Type B pancreatic cell (in vitro differentiated cells): ENCODE data around the gene STAG3. TPM values are rescaled to one million over a fixed set of nuclear protein-coding genes. Genes with fewer than 3 reads are reported as not detected.
"Not testable (repeated sequence)": the region's sequence is repeated elsewhere in the genome, so short reads cannot be mapped to it uniquely, and the experiment has no call there.

Experiments
- DNase-seq: peaks from one replicate; pipeline ENCODE4 v3.0.0; 2021; ENCODE audit warnings: mixed read lengths; ENCODE audit not compliant: unreplicated experiment; ENCODE audit errors: extremely low spot score
- H3K27ac Mint-ChIP-seq: 2 replicates; pipeline ENCODE4 v1.8.0; 2021; ENCODE audit warnings: mild to moderate bottlenecking, mixed read lengths
- H3K27me3 Mint-ChIP-seq: 2 replicates; pipeline ENCODE4 v1.8.0; 2021; ENCODE audit warnings: mixed read lengths
- H3K36me3 Mint-ChIP-seq: 2 replicates; pipeline ENCODE4 v1.8.0; 2021; ENCODE audit warnings: mixed read lengths
- H3K4me1 Mint-ChIP-seq: one replicate; pipeline ENCODE4 v1.8.0; 2021; ENCODE audit warnings: mixed read lengths; ENCODE audit not compliant: unreplicated experiment
- H3K4me3 Mint-ChIP-seq: 2 replicates; pipeline ENCODE4 v1.8.0; 2021; ENCODE audit warnings: mild to moderate bottlenecking, mixed read lengths
- H3K9me3 Mint-ChIP-seq: 2 replicates; pipeline ENCODE4 v1.8.0; 2021; ENCODE audit warnings: mixed read lengths
- total RNA-seq: library from RNA; stranded (reverse); gene quantifications from 2 replicates; pipeline ENCODE4 v1.2.1, GENCODE V29; 2021; ENCODE audit warnings: low replicate concordance
- TF ChIP-seq, protein P1 (sequence below): fragments of 200-600 bp; sonication (generic); conservative IDR thresholded peaks from 2 replicates; pipeline ENCODE4 v1.5.0; 2021; ENCODE audit warnings: antibody characterized with exemption, mild to moderate bottlenecking

STAG3 gene
- total RNA-seq, 1 donor from 2014 or later: 1.7 TPM

DNA sequence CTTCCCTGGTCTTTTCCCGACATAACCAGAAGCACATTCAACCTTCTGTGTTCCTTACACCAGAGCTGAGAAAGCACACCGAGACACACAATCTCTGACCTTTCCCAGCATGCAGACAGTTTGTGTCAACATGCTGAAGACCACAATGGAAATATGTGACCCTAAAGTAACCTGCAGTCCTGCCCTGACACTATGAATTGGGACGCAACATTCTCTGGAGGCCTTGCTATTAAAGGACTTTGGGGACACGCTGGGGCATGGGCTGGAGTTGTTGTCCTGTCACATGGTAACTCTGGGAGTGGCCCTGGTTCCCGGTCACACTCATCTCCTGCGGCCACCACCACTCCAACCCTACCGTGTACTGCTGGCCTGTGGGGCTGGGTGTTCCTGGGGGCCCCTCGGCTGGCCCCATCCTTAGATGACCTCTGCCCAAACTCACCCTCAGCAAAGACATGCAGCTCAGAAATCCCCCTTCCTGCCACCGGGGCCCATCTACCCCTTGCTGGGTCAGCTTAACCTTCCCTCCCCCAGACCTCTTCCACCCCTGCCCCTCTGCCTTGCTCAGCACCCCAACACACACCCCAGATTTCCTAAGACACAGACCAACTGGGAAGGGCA lies 67.4 kb downstream of the STAG3 start:
- not testable (repeated sequence) for H3K9me3 Mint-ChIP-seq, DNase-seq, H3K36me3 Mint-ChIP-seq, H3K27me3 Mint-ChIP-seq
- Mint-ChIP-seq H3K4me3 (peak overlapping the region; percentile 25), H3K27ac (peak overlapping the region; percentile 97), H3K4me1 (peaks cover 48% of the 10 kb centered on the region)

DNA sequence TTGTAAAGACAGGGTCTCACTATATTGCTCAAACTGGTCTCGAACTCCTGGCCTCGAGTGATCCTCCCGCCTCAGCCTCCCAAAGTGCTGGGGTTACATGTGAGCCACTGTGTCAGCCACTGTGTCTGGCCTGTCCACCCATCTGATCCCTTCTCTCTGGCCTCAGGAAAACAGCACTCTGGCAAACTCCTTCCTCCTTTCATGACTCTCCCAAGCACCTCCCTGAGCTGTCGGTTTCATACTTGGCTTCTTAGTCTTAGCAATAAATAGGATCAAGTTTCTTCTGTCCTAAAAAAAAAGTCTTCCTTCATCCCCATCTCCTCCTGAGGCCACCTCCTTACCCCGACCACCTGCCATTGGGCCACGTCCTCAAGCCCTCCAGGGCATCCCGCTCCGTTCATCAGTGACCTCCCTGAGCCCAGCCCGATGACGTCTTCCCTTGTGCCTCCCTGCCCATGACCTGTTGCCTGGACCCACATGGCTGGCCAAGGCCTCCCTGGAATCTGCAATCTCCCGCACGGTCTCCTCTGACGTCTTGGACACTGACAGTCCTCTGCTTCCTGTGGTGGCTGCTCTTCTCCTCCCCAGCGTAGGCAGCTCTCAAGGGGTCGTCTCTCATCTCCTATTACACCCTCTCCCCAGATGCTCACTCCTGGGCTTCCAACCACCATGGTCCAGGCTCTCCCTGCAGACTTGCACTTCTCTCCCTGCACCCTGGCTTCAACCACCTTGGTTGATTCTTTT lies 68.6 kb downstream of the STAG3 start:
- H3K27ac Mint-ChIP-seq: peak overlapping the region; percentile 97
- peak overlapping the region; percentile 70 for H3K4me3 Mint-ChIP-seq
- not testable (repeated sequence) for H3K27me3 Mint-ChIP-seq, DNase-seq, H3K36me3 Mint-ChIP-seq, H3K9me3 Mint-ChIP-seq
- H3K4me1 Mint-ChIP-seq: peaks cover 48% of the 10 kb centered on the region

DNA sequence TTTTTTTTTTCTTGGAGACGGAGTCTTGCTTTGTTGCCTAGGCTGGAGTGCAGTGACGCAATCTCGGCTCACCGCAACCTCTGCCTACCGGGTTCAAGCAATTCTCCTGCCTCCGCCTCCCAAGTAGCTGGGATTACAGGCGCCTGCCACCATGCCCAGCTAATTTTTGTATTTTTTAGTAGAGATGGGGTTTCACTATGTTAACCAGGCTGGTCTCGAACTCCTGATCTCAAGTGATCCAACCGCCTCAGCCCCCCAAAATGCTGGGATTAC lies 69.1 kb downstream of the STAG3 start:
- H3K9me3 Mint-ChIP-seq, H3K27me3 Mint-ChIP-seq, DNase-seq, H3K36me3 Mint-ChIP-seq: not testable (repeated sequence)
- H3K4me1 Mint-ChIP-seq: peaks cover 52% of the 10 kb centered on the region
- peak overlapping the region; percentile 97 for H3K27ac Mint-ChIP-seq
- peak overlapping the region; percentile 70 for H3K4me3 Mint-ChIP-seq

DNA sequence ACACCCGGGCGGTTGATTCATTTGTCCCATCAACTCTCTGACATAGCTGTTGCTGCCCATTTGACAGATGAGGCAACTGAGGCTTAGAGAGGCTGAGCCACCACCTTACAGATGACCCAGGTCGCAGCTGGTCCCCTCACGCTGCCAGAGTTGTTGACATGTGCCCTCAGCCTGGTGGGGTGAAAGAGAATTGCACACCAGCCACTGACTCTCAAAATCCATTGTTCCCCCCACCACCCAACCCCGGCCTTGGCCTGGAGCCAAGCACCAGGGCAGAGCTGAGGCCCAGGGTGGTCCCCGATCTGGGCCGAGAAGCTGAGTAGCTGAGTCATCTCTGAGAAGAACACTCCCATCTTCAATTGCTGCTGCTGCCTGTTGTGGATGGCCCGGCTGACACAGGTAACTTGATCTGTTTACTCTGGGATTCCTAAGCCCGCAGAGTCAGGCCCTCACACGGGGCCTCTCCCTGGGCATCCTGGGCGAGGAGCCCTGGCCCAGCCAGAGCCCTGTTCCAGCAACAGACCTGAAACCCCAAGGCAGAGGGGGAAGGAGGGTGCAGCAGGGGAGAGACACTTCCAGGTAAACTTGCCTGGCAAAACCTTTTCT lies 69.5 kb downstream of the STAG3 start:
- Mint-ChIP-seq H3K4me1 (peaks cover 47% of the 10 kb centered on the region), H3K9me3 (no peaks in the 10 kb centered on the region), H3K36me3 (peaks cover 9% of the 10 kb centered on the region), H3K27me3 (no peaks in the 10 kb centered on the region), H3K27ac (peak overlapping the region; percentile 97), H3K4me3 (peak overlapping the region; percentile 59)
- peak; percentile 83 for DNase-seq
- TF ChIP-seq, protein P1, sequence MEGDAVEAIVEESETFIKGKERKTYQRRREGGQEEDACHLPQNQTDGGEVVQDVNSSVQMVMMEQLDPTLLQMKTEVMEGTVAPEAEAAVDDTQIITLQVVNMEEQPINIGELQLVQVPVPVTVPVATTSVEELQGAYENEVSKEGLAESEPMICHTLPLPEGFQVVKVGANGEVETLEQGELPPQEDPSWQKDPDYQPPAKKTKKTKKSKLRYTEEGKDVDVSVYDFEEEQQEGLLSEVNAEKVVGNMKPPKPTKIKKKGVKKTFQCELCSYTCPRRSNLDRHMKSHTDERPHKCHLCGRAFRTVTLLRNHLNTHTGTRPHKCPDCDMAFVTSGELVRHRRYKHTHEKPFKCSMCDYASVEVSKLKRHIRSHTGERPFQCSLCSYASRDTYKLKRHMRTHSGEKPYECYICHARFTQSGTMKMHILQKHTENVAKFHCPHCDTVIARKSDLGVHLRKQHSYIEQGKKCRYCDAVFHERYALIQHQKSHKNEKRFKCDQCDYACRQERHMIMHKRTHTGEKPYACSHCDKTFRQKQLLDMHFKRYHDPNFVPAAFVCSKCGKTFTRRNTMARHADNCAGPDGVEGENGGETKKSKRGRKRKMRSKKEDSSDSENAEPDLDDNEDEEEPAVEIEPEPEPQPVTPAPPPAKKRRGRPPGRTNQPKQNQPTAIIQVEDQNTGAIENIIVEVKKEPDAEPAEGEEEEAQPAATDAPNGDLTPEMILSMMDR: peak; percentile 51

DNA sequence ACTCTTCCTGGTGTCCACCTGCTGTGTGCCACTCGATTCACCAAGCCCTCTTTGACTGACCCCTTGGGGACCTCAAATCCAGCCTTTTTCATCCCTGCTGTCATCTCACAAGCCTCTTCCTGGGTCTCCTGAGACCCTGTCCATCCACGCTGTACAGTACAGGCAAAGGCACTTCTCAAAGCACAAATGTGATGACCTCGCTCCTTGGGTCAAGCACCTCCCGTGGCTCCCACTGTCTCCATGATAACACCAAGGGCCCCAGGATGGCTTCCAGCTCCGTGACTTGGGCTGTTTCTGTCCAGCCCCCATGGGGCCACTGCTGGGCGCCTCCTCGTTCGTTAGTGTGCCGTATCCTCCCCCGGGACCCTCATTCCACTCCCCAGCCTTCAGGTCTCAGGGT lies 70.8 kb downstream of the STAG3 start:
- Mint-ChIP-seq H3K4me3 (peak overlapping the region; percentile 47), H3K27me3 (no peaks in the 10 kb centered on the region), H3K27ac (peak overlapping the region; percentile 97), H3K36me3 (peaks cover 9% of the 10 kb centered on the region), H3K9me3 (no peaks in the 10 kb centered on the region), H3K4me1 (peaks cover 38% of the 10 kb centered on the region)
- DNase-seq: no peak
- TF ChIP-seq, protein P1: no peak

DNA sequence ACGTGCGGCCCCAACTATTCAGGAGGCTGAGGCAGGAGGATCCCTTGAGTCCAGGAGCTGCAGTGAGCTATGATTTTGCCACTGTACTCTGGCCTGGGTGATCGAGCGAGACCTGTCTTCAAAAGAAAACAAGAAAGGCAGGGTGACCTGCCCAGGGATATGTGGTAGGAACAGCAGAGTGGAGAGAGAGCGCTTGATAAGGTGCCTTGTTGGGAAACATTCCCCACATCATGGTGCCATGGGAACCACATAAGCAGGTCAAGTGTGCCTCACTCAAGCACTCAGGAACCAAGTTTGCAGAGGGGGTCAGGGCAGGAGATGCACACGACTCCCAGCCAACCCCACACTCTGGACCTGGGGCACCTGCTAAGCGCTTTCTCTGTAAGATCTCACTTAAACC lies 79.3 kb downstream of the STAG3 start:
- no peak for DNase-seq
- Mint-ChIP-seq H3K4me3 (no peak overlapping the region), H3K27me3 (no peaks in the 10 kb centered on the region), H3K36me3 (peaks cover 2% of the 10 kb centered on the region), H3K4me1 (no peaks in the 10 kb centered on the region), H3K9me3 (no peaks in the 10 kb centered on the region), H3K27ac (no peak overlapping the region)
- TF ChIP-seq, protein P1: no peak

DNA sequence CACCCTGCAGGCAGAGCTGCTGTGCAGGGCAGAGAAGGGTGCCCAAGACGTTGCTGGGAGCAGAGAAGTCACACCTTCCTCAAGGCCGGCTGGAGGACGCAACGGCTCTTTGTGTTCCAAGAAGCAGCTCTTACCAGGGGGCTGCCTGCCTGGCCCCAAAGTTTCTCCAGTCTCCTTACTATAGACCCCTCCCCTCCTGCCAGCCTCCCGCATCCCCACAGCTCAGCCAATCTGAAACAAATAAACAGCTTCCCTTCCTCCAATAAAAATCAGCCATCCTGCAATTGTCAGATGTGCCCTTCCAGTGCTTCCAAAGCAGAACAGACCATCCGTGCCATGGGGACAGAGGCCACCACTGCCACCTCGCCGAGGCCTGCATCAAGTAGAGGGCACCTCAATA lies 82.3 kb downstream of the STAG3 start:
- DNase-seq, H3K4me3 Mint-ChIP-seq, H3K27ac Mint-ChIP-seq, H3K4me1 Mint-ChIP-seq, H3K27me3 Mint-ChIP-seq, H3K9me3 Mint-ChIP-seq: not testable (repeated sequence)
- peaks cover 14% of the 10 kb centered on the region for H3K36me3 Mint-ChIP-seq

DNA sequence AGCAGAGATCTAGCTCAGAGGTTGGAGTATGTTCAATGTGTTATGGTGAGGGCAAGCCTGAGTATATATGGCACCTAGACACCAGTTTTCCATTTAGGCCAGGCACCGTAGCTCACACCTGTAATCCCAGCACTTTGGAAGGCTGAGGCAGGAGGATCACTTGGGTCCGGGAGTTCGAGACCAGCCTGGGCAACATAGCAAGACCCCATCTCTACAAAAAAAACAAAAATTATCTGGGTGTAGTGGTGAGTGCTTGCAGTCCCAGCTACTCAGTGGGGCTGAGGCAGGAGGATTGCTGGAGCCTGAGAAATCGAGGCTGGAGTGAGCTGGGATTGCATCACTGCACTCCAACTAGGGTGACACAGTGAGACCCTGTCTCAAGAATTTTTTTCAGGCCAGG lies 85.2 kb downstream of the STAG3 start:
- not testable (repeated sequence) for H3K27ac Mint-ChIP-seq, H3K27me3 Mint-ChIP-seq, H3K9me3 Mint-ChIP-seq, H3K4me3 Mint-ChIP-seq, DNase-seq
- Mint-ChIP-seq H3K36me3 (peaks cover 17% of the 10 kb centered on the region), H3K4me1 (peaks cover 24% of the 10 kb centered on the region)
